PC-9 (cell line): ENCODE data around the gene SLC43A1.

Experiments
- EZH2 ChIP-seq: fragments of 200-600 bp; sonication (generic); IDR thresholded peaks from 2 replicates; pipeline ENCODE4 v1.8.0; 2017; ENCODE audit warnings: antibody characterized with exemption, low read depth
- TF ChIP-seq, protein P1 (sequence below): fragments of 200-600 bp; sonication (generic); conservative IDR thresholded peaks from 2 replicates; pipeline ENCODE4 v1.6.1; 2017; ENCODE audit warnings: mixed run types, antibody characterized with exemption, mild to moderate bottlenecking, moderate library complexity

DNA sequence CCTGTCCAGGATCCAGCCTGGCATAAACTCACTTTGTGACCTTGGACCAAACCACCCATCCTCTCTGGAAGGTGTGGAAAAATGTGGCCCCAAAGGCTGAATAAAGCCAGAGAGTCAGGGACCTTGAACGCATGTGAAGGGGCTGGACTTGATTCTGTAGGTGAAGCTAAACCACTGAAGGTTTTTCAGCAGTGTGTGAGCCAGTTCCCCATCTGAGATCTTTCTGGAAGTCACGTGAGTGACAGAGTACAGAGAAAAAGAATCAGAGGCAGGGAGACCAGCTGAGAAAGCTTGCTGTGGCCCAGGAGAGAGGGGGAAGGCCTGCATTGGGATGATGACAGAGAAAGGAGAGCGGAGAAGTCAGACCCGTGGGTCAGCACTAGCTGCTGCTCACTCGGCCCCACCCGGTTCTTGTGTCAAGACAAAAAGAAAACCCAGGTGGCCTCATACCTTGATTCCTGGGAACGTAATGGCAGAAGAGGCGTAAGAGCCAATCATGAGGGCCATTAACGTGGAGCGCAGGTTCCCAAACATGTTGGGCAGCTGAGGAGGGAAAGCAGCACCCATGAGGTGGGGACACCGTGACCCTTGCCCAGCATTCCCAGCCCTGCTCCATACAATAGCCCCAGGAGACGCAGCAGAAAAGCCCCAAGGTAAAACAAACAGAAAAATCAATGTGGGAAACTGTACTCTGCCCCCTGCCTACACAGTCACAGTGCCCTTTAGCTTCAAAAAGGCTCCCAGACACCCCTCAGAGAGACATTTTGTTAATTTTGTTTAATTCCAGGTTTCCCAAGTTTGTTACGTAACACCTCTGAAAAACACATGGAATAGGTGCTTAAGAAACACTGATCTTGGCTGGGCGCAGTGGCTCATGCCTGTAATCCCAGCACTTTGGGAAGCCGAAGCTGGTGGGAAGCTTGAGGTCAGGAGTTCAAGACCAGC lies 17.9 kb downstream of the SLC43A1 start:
- TF ChIP-seq, protein P1, sequence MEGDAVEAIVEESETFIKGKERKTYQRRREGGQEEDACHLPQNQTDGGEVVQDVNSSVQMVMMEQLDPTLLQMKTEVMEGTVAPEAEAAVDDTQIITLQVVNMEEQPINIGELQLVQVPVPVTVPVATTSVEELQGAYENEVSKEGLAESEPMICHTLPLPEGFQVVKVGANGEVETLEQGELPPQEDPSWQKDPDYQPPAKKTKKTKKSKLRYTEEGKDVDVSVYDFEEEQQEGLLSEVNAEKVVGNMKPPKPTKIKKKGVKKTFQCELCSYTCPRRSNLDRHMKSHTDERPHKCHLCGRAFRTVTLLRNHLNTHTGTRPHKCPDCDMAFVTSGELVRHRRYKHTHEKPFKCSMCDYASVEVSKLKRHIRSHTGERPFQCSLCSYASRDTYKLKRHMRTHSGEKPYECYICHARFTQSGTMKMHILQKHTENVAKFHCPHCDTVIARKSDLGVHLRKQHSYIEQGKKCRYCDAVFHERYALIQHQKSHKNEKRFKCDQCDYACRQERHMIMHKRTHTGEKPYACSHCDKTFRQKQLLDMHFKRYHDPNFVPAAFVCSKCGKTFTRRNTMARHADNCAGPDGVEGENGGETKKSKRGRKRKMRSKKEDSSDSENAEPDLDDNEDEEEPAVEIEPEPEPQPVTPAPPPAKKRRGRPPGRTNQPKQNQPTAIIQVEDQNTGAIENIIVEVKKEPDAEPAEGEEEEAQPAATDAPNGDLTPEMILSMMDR: no peak
- TF ChIP-seq EZH2: no peak
